Measurements from ENCODE around the gene PIH1D1. TPM values are rescaled to one million over a fixed set of nuclear protein-coding genes. Genes with fewer than 3 reads are reported as not detected.

PIH1D1 gene
- total RNA-seq, 1 experiment from 2014 or later, result 166 TPM

GRCh38 chr19:49420227-49420626 lies 31.4 kb downstream of the PIH1D1 start:
- no peak overlapping the region for H2BK120ac ChIP-seq (ENCODE audit: low read depth, low read length, poor library complexity, severe bottlenecking)
- peaks cover 13% of the 10 kb centered on the region for H3K23me2 ChIP-seq (ENCODE audit: insufficient read length, low read depth, low read length, poor library complexity, severe bottlenecking)
- H3K36me3 Mint-ChIP-seq (ENCODE audit: insufficient read depth in 1 of 3, low read depth in 3 of 3), result no peaks in the 10 kb centered on the region; a peak in 2 of 7 replicates
- no peaks in the 10 kb centered on the region for H4K20me1 ChIP-seq (ENCODE audit: control insufficient read depth, insufficient read depth, insufficient read length)
- DNase-seq, result no peak
- H4K91ac ChIP-seq (ENCODE audit: insufficient read length, low read depth, low read length), result no peak overlapping the region
- H3K27ac ChIP-seq (ENCODE audit: insufficient read length, low read depth, low read length), result no peak overlapping the region
- H3K56ac ChIP-seq (ENCODE audit: insufficient read length, low read depth, low read length), result no peak overlapping the region
- H3K27ac Mint-ChIP-seq, result peak overlapping the region; percentile 11 to 84 (median 78); a peak in 4 of 7 replicates
- H2AFZ ChIP-seq (ENCODE audit: low read length), result no peak overlapping the region
- peaks cover 57 to 75% of the 10 kb centered on the region in 2 experiments for H3K4me1 Mint-ChIP-seq
- no peak overlapping the region for H3K9ac ChIP-seq (ENCODE audit: extremely low read depth, insufficient read length, low read length)
- H3K4me3 Mint-ChIP-seq, result peak overlapping the region in 1 of 2 experiments; percentile 16; a peak in 1 of 5 replicates
- H2BK12ac ChIP-seq (ENCODE audit: insufficient read length, low read depth, low read length), result no peak overlapping the region
- no peak overlapping the region for H3K18ac ChIP-seq (ENCODE audit: insufficient read length, low read depth, low read length)
- no peaks in the 10 kb centered on the region for H3K79me1 ChIP-seq (ENCODE audit: insufficient read depth, low read depth, low read length, poor library complexity, severe bottlenecking)
- no peak overlapping the region for H3T11ph ChIP-seq (ENCODE audit: low read length)
- peaks cover 25% of the 10 kb centered on the region; the same call in 1 of the 2 replicates for H3K27me3 ChIP-seq (ENCODE audit: insufficient read depth, low read length)
- no peak overlapping the region for H3K23ac ChIP-seq (ENCODE audit: insufficient read length, low read depth, low read length)
- H3K79me2 ChIP-seq (ENCODE audit: insufficient read depth, low read length), result no peaks in the 10 kb centered on the region
- H4K8ac ChIP-seq (replicated peaks; ENCODE audit: insufficient read length, low read depth, low read length), result no peak overlapping the region
- no peaks in the 10 kb centered on the region for H3K9me3 ChIP-seq (ENCODE audit: control insufficient read depth, low read depth, low read length)
- H2BK20ac ChIP-seq (ENCODE audit: low read depth, low read length, poor library complexity, severe bottlenecking), result no peak overlapping the region
- no peak for TF ChIP-seq CTCF (conservative IDR thresholded peaks at IDR 0.05)
- no CpG with 5 or more reads among the region's 2 CpGs for WGBS (ENCODE audit: extremely low coverage, insufficient read length, low lambda C conversion rate)
- no peak overlapping the region for H4K5ac ChIP-seq (ENCODE audit: insufficient read length, low read depth, low read length)
- H2BK15ac ChIP-seq (ENCODE audit: low read depth, low read length), result no peak overlapping the region
- H3K4ac ChIP-seq (ENCODE audit: low read depth, low read length), result no peak overlapping the region
- peaks cover 2% of the 10 kb centered on the region; the same call in 1 of the 2 replicates for H3K4me1 ChIP-seq (ENCODE audit: insufficient read depth, low read length)
- H3K9me3 Mint-ChIP-seq, result peaks cover 0 to 9% of the 10 kb centered on the region in 2 experiments; a peak in 2 of 5 replicates
- peaks cover 54% of the 10 kb centered on the region for H3K27me3 Mint-ChIP-seq (ENCODE audit: low read depth)
- no peak overlapping the region for H3K4me2 ChIP-seq (ENCODE audit: insufficient read depth, insufficient read length, low read length)
- no peak overlapping the region for H2AK5ac ChIP-seq (ENCODE audit: insufficient read length, low read length)
- H2BK5ac ChIP-seq (ENCODE audit: insufficient read length, low read length), result no peak overlapping the region
- no peak overlapping the region for H3K14ac ChIP-seq (ENCODE audit: insufficient read depth, low read length)

Measured in H9 (cell line).